GM23248 (cell line): ENCODE measurements around the gene PRDM12.

Source experiments
- EZH2 ChIP-seq: fragments of 200-600 bp; sonication (generic); IDR thresholded peaks from 2 replicates; pipeline ENCODE4 v1.6.1; 2018; ENCODE audit warnings: antibody characterized with exemption, mild to moderate bottlenecking; ENCODE audit not compliant: insufficient read depth, poor library complexity, severe bottlenecking
- EZH2phosphoT487 ChIP-seq: fragments of 200-600 bp; sonication (generic); IDR thresholded peaks from 2 replicates; pipeline ENCODE4 v1.6.1; 2018; ENCODE audit warnings: antibody characterized with exemption, moderate library complexity, mild to moderate bottlenecking, low read depth; ENCODE audit not compliant: insufficient read depth

DNA sequence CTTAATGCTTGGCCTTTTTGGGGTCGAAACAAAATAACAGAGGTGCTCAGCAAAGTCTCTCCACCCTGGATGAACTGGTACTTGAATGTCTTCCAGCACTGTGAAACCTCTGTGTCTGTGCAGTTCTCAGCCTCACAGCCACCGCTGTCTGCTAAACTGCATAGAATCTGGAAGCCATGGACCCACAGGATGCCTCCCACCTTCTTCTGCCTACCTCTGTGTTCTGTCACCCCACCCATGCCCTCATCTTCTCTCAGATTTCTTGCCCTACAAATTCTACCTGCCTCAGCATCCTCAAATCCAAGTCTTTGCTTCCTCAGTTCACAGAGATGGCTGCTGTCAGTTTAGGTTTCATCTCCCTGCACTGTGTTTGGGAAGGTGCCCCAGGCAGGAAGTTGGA is 64.8 kb downstream of the PRDM12 start:
- TF ChIP-seq EZH2phosphoT487 (no peak), EZH2 (no peak)
